Spleen (tissue), 7 donors: Measurements from ENCODE around the gene NAMPT.

Source experiments
- CTCF ChIP-seq, 11 experiments: fragments of 200-600 bp in 7 of 11; fragments of 450-650 bp in 4 of 11; sonication (generic) in 4 of 11; IDR thresholded peaks in 8 of 11; conservative IDR thresholded peaks in 3 of 11; 1 replicate in 7 of 11; 2 replicates in 4 of 11; pipeline versions ENCODE4 v1.4.0 to v1.8.0; 2016 to 2021; ENCODE audit warnings: antibody characterized with exemption in 11 of 11, inconsistent platforms in 4 of 11, mild to moderate bottlenecking in 1 of 11
- POLR2A ChIP-seq, 3 donors: fragments of 450-650 bp; IDR thresholded peaks; one replicate each; pipeline ENCODE4 v1.5.1; 2017; ENCODE audit warnings: antibody characterized with exemption in 3 of 3, mild to moderate bottlenecking in 1 of 3
- POLR2AphosphoS5 ChIP-seq, 3 donors: sonication (generic); formaldehyde crosslinking; IDR thresholded peaks; one replicate each; pipeline ENCODE4 v1.5.1; 2017; ENCODE audit warnings: antibody characterized with exemption in 3 of 3
- donor health status: DM: no; HTN: no; CAD: no; lungs with moderate emphysema.
- donor health status: DM: no; HTN: no; CAD: no.
- donor health status: DM: no; HTN: no; CAD: no.

DNA sequence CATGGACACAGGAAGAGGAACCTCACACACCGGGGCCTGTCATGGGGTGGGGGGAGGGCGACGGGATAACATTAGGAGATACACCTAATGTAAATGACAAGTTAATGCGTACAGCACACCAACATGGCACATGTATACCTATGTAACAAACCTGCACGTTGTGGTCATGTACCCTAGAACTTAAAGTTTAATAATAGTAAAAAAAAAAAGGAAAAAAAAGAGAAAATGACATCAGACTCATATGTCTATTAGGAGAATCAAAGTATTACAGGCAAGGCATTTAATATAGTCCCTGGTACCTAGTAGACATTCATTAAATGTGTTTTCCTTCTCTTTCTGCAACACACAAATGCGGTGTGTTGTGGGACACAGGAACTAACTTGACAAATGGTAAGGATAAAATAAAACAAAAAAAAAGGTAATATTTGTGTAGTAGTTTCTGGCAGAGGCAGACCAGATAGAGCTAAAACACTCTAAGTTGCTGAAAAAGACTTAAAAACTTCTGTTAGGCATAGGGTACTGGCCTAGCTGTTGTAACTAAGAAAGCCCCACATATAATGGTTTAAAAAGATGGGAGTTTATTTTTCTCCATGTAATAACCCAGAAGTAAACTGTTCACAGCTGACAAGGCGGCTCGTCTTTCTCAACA, 68.8 kb downstream of the NAMPT start:
- TF ChIP-seq CTCF (IDR thresholded peaks at IDR 0.05 in 8 of 11, conservative IDR thresholded peaks at IDR 0.05 in 3 of 11) (no peak), POLR2A (IDR thresholded peaks at IDR 0.05) (no peak), POLR2AphosphoS5 (IDR thresholded peaks at IDR 0.05) (no peak)
